ENCODE measurements around the gene SYNPO2. TPM values are rescaled to one million over a fixed set of nuclear protein-coding genes. Genes with fewer than 3 reads are reported as not detected.
"Not testable (repeated sequence)": the region's sequence is repeated elsewhere in the genome, so short reads cannot be mapped to it uniquely, and the experiment has no call there.

The SYNPO2 gene
- polyA plus RNA-seq, 3 donors from 2014 or later: 0.08 to 0.13 TPM; not detected in 1

DNA sequence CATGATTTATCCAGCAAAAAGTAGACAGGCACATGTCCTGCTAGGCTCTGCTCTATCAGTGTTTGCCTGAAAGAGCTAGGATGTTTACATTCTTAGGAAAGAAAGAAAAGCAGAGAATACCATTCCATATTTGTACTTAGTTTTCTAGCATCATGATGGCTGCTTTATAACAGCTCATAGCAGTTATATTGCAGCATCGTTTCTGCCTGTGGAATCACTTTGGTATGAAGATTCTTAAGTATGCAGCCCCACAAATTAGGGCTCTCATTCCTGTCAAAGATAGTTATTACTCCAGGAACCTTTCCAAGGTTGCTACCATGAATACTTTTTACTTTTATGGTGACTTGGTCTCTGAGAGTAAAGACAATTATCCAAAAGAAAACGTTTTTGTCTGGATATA is 128.0 kb downstream of the SYNPO2 start:
- Mint-ChIP-seq H3K36me3 (no peaks in the 10 kb centered on the region), H3K4me3 (no peak overlapping the region), H3K9me3 (peaks cover 0 to 1% (median 0%) of the 10 kb centered on the region in 6 donors), H3K27me3 (ENCODE audit: low read depth in 3 of 3) (peaks cover 3 to 4% (median 3%) of the 10 kb centered on the region in 3 donors), H3K27ac (no peak overlapping the region), H3K4me1 (no peaks in the 10 kb centered on the region)
- DNase-seq: no peak

- Mint-ChIP-seq H3K27me3 (ENCODE audit: low read depth in 3 of 3) (peaks cover 3 to 5% (median 3%) of the 10 kb centered on the region in 3 donors), H3K9me3 (peaks cover 0 to 1% (median 0%) of the 10 kb centered on the region in 6 donors), H3K36me3 (no peaks in the 10 kb centered on the region), H3K4me1 (no peaks in the 10 kb centered on the region), H3K4me3 (no peak overlapping the region), H3K27ac (no peak overlapping the region)
- no peak for DNase-seq
These were observed 129.0 kb downstream of the SYNPO2 start for GRCh38 chr4:119017636-119018035.

- no peak for DNase-seq
- Mint-ChIP-seq H3K36me3 (no peaks in the 10 kb centered on the region), H3K4me1 (no peaks in the 10 kb centered on the region), H3K27ac (no peak overlapping the region), H3K9me3 (peaks cover 0 to 2% (median 0%) of the 10 kb centered on the region in 6 donors), H3K27me3 (ENCODE audit: low read depth in 3 of 3) (peaks cover 0 to 13% (median 3%) of the 10 kb centered on the region in 3 donors), H3K4me3 (no peak overlapping the region)
These were observed 131.5 kb downstream of the SYNPO2 start for GRCh38 chr4:119020158-119020557.

- DNase-seq; H3K27ac Mint-ChIP-seq; H3K36me3 Mint-ChIP-seq; H3K4me1 Mint-ChIP-seq; H3K27me3 Mint-ChIP-seq (ENCODE audit: low read depth in 3 of 3); H3K4me3 Mint-ChIP-seq; H3K9me3 Mint-ChIP-seq: not testable (repeated sequence)
These were observed 133.9 kb downstream of the SYNPO2 start for GRCh38 chr4:119022520-119022919.

DNA sequence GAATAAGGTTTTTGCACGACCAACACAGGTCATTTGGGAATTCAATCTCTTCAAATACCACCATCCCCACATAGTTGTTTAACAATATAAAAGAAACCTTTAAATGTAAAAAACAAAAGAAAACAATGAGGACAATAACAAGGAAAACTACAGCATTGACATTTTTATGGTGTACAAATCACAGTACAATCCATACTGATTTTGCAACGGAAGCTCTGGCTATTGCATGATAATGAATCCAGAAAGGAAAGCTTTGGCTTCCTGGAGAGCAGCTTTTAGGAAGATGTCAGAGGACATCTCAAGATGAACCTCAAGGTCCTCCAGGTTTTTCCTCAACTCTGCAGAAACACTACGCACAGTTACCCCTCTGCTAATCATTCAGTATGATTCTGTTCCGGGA is 135.4 kb downstream of the SYNPO2 start:
- Mint-ChIP-seq H3K36me3 (no peaks in the 10 kb centered on the region), H3K4me3 (no peak overlapping the region), H3K9me3 (peaks cover 0 to 2% (median 0%) of the 10 kb centered on the region in 6 donors), H3K4me1 (no peaks in the 10 kb centered on the region), H3K27me3 (ENCODE audit: low read depth in 3 of 3) (peaks cover 0 to 9% (median 0%) of the 10 kb centered on the region in 3 donors), H3K27ac (no peak overlapping the region)
- no peak for DNase-seq

DNA sequence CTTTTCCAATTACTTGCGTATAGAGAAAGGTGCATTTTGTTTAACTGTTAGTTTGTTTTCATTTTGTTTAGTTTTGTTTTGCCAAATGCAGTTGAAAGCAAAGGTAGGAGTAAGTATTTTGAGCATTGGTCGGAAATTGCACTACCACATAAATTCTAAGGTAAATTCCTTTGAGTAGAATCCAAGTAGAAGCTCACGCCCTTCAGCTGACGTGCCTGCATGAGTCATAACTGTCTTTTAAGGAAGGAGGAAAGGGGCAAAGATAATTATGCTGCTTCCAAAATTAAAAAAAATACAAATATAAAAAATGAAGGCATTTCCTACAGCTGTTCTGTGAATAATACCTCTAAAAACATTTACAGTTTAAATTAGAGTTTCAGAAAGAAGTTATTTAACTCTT is 136.8 kb downstream of the SYNPO2 start:
- Mint-ChIP-seq H3K27me3 (ENCODE audit: low read depth in 3 of 3) (peaks cover 0 to 12% (median 0%) of the 10 kb centered on the region in 3 donors), H3K9me3 (peaks cover 0 to 2% (median 0%) of the 10 kb centered on the region in 6 donors), H3K36me3 (peaks cover 0 to 4% (median 0%) of the 10 kb centered on the region in 3 donors), H3K27ac (no peak overlapping the region), H3K4me3 (no peak overlapping the region), H3K4me1 (no peaks in the 10 kb centered on the region)
- DNase-seq: no peak

DNA sequence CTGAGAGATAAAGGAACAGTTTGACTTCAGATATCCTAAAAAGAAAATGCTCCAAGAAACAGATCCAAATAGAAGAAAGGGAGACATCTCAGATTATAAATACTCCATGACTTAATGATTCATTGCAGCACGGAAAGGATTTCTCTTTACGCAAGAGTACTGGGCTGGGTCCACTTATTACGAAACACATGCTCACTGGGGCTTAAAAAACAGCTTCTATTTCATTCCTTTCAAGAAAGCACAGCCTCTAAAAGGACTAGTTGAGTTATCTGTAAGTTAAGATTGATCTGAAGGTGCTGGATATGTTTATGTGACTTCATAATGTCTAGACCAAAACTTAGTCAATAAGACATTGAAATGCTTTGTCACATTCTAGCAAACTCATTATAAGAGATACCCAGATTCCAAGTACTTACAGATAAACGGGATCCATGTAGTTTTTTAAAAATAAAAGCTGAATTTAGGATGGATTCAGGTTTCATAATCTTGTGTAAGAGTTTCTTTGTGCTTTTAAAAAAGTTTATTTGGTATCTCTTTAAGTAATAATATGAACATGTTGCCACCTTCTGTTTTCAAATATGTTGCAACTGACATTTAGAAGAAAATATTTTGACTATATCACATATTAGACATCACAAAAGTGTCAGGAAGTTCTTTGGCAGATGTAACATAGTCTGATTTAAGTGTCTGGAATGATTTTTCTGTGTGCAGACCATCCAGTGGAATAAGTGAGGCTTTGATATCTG is 137.4 kb downstream of the SYNPO2 start:
- no peaks in the 10 kb centered on the region for H3K4me1 Mint-ChIP-seq
- H3K4me3 Mint-ChIP-seq: no peak overlapping the region
- H3K36me3 Mint-ChIP-seq: peaks cover 0 to 4% (median 0%) of the 10 kb centered on the region in 3 donors

GRCh38 chr4:119026662-119027444 is 138.2 kb downstream of the SYNPO2 start:
- H3K36me3 Mint-ChIP-seq: peaks cover 0 to 4% (median 0%) of the 10 kb centered on the region in 3 donors
- peaks cover 0 to 12% (median 3%) of the 10 kb centered on the region in 3 donors for H3K27me3 Mint-ChIP-seq (ENCODE audit: low read depth in 3 of 3)
- H3K27ac Mint-ChIP-seq: no peak overlapping the region
- H3K4me3 Mint-ChIP-seq: no peak overlapping the region
- H3K4me1 Mint-ChIP-seq: no peaks in the 10 kb centered on the region
- DNase-seq: no peak
- H3K9me3 Mint-ChIP-seq: peaks cover 0 to 2% (median 0%) of the 10 kb centered on the region in 6 donors

More for the DNA sequence above, 137.4 kb downstream of the SYNPO2 start:
- H3K9me3 Mint-ChIP-seq: peaks cover 0 to 2% (median 0%) of the 10 kb centered on the region in 6 donors
- DNase-seq: no peak
- no peak overlapping the region for H3K27ac Mint-ChIP-seq
- peaks cover 0 to 12% (median 2%) of the 10 kb centered on the region in 3 donors for H3K27me3 Mint-ChIP-seq (ENCODE audit: low read depth in 3 of 3)

GRCh38 chr4:119027811-119028210 is 139.2 kb downstream of the SYNPO2 start:
- peaks cover 0 to 4% (median 0%) of the 10 kb centered on the region in 3 donors for H3K36me3 Mint-ChIP-seq
- H3K27me3 Mint-ChIP-seq (ENCODE audit: low read depth in 3 of 3): peaks cover 0 to 10% (median 3%) of the 10 kb centered on the region in 3 donors
- H3K9me3 Mint-ChIP-seq: peaks cover 0 to 2% (median 0%) of the 10 kb centered on the region in 6 donors
- H3K4me1 Mint-ChIP-seq: no peaks in the 10 kb centered on the region
- H3K4me3 Mint-ChIP-seq: no peak overlapping the region
- DNase-seq: no peak
- H3K27ac Mint-ChIP-seq: no peak overlapping the region

GRCh38 chr4:119028296-119028695 is 139.6 kb downstream of the SYNPO2 start:
- Mint-ChIP-seq H3K27ac (no peak overlapping the region), H3K4me3 (no peak overlapping the region), H3K4me1 (no peaks in the 10 kb centered on the region), H3K36me3 (peaks cover 0 to 4% (median 0%) of the 10 kb centered on the region in 3 donors), H3K9me3 (no peaks in the 10 kb centered on the region), H3K27me3 (ENCODE audit: low read depth in 3 of 3) (peaks cover 0 to 6% (median 3%) of the 10 kb centered on the region in 3 donors)
- no peak for DNase-seq

DNA sequence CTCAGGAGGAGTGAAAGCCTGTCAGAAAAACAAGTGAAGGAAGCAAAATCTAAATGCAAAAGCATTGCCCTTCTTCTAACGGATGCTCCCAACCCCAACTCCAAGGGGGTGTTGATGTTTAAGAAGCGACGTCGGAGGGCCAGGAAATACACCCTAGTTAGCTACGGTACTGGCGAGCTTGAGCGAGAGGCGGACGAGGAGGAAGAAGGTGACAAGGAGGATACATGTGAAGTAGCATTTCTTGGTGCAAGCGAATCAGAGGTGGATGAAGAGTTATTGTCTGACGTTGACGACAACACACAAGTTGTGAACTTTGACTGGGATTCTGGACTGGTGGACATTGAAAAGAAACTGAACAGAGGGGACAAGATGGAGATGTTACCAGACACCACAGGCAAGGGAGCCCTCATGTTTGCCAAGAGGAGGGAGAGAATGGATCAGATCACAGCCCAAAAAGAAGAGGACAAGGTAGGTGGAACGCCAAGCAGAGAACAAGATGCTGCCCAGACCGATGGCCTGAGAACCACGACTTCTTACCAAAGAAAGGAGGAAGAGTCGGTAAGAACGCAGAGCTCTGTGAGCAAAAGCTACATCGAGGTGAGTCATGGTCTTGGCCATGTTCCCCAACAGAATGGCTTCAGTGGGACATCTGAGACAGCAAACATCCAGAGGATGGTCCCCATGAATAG is 141.3 kb downstream of the SYNPO2 start:
- no peak for DNase-seq
- peaks cover 2 to 6% (median 5%) of the 10 kb centered on the region in 3 donors for H3K27me3 Mint-ChIP-seq (ENCODE audit: low read depth in 3 of 3)
- no peak overlapping the region for H3K27ac Mint-ChIP-seq
- H3K4me1 Mint-ChIP-seq: no peaks in the 10 kb centered on the region
- peaks cover 0 to 4% (median 0%) of the 10 kb centered on the region in 3 donors for H3K36me3 Mint-ChIP-seq
- no peak overlapping the region for H3K4me3 Mint-ChIP-seq
- H3K9me3 Mint-ChIP-seq: no peaks in the 10 kb centered on the region

DNA sequence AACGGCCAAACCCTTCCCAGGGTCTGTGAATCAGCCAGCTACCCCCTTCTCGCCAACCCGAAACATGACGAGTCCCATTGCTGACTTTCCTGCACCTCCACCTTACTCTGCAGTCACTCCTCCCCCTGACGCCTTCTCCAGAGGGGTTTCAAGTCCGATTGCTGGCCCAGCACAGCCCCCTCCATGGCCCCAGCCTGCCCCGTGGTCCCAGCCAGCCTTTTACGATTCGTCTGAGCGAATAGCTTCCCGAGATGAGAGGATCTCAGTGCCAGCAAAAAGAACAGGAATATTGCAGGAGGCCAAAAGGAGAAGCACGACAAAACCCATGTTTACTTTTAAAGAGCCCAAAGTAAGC is 141.9 kb downstream of the SYNPO2 start:
- Mint-ChIP-seq H3K4me1 (no peaks in the 10 kb centered on the region), H3K36me3 (peaks cover 0 to 4% (median 0%) of the 10 kb centered on the region in 3 donors), H3K4me3 (no peak overlapping the region), H3K9me3 (no peaks in the 10 kb centered on the region), H3K27me3 (ENCODE audit: low read depth in 3 of 3) (peaks cover 2 to 6% (median 5%) of the 10 kb centered on the region in 3 donors), H3K27ac (no peak overlapping the region)
- DNase-seq: no peak

- Mint-ChIP-seq H3K36me3 (peaks cover 0 to 4% (median 0%) of the 10 kb centered on the region in 3 donors), H3K27me3 (ENCODE audit: low read depth in 3 of 3) (peaks cover 2 to 6% (median 5%) of the 10 kb centered on the region in 3 donors), H3K4me3 (no peak overlapping the region), H3K9me3 (no peaks in the 10 kb centered on the region), H3K4me1 (no peaks in the 10 kb centered on the region), H3K27ac (no peak overlapping the region)
- DNase-seq: no peak
These were observed 142.6 kb downstream of the SYNPO2 start for GRCh38 chr4:119031218-119031617.

Measured in immature natural killer cell (primary cell).